22Rv1 (cell line): Measurements from ENCODE around the gene ACOXL.

Source experiments
- H3K27ac ChIP-seq: fragments of 450-650 bp; 2 replicates; pipeline ENCODE4 v1.5.1; 2017
- ZFX ChIP-seq: fragments of 450-650 bp; IDR thresholded peaks from 2 replicates; pipeline ENCODE4 v1.6.1; 2017; ENCODE audit warnings: antibody characterized with exemption, borderline replicate concordance
- TF ChIP-seq, protein P1 (sequence below): fragments of 450-650 bp; IDR thresholded peaks from 2 replicates; pipeline ENCODE4 v1.5.1; 2017; ENCODE audit warnings: mild to moderate bottlenecking

ACOXL gene

DNA sequence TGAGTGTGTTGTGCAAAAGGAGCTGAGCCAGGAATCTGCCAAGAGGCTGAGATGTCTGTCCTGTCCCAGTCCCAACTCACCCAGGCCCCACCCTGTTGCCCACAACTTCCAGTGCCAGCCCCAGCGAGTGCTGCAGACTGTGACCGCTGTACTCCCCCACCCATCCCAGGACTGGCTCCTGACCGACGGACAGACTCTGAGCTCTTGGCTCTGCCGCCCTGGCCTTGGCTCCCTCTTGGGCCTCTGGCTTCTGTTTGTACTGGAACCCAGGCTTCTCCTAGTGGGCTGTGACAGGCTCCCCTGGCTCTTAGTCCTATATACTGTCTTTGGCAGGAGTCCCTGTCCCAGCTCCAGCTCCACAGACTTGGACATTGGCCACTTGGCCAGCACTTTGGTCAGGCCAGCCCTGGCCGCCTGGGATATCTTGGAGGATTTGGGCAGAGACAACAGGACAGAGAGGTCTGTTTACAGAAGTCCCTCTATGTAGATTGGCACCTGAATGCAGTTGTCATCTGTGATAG, 41.1 kb downstream of the ACOXL start:
- no peak for TF ChIP-seq ZFX
- TF ChIP-seq, protein P1, sequence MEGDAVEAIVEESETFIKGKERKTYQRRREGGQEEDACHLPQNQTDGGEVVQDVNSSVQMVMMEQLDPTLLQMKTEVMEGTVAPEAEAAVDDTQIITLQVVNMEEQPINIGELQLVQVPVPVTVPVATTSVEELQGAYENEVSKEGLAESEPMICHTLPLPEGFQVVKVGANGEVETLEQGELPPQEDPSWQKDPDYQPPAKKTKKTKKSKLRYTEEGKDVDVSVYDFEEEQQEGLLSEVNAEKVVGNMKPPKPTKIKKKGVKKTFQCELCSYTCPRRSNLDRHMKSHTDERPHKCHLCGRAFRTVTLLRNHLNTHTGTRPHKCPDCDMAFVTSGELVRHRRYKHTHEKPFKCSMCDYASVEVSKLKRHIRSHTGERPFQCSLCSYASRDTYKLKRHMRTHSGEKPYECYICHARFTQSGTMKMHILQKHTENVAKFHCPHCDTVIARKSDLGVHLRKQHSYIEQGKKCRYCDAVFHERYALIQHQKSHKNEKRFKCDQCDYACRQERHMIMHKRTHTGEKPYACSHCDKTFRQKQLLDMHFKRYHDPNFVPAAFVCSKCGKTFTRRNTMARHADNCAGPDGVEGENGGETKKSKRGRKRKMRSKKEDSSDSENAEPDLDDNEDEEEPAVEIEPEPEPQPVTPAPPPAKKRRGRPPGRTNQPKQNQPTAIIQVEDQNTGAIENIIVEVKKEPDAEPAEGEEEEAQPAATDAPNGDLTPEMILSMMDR: no peak

DNA sequence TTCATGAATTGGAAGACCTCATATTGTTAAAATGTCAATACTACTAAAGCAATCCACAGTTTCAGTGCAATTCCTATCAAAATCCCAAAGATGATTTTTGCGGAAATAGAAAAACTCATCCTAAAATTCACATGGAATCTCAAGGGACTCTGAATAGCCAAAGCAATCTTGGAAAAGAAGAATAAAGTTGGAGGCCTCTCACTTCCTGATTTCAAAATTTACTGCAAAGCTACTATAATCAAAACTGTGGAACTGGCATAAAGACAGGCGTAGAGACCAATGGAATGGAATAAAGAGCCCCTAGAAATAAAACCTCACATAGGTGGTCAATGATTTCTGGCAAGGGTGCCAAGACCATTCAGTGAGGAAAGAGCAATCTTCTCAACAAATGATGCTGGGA, 42.3 kb downstream of the ACOXL start:
- H3K27ac ChIP-seq: no peak overlapping the region
- TF ChIP-seq, protein P1: no peak
- TF ChIP-seq ZFX: no peak

More for the DNA sequence above, 41.1 kb downstream of the ACOXL start:
- no peak overlapping the region for H3K27ac ChIP-seq

DNA sequence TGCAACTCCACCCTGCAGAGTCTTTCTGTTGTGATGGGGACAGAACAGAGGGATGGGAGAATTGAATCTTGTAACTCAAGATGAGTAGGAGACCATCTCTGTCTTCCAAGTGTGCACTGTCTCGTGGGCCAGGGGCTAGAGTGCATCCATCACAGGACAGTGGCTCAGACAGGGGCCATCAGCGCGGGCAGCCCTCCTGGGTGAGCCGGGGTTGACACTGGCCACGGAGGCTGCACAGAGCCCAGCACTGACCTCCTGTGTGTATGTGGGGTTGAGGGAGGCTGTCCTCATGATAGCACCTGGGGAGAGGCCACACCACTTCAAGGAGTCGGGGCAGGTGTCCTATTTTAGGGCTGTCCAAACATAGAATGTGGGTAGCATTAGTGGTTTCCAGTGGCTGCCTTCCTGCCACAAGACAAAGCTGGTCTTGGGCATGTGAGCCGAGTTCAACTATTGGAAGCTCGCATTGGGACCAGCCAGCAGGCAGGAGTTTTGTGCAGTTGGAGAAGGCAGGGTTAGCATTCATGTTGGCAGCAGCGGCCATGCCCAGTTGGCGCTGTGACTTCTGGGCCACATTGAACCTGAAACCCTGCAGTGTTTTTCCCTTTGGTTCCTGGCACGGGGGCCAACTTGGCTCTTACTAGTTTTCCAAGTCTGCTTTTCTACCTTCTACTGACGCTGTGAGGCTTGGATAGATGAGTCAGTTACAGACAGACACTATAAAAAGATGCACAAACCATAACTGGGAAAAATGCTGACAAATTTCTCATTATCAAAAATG, 45.3 kb downstream of the ACOXL start:
- H3K27ac ChIP-seq: no peak overlapping the region
- TF ChIP-seq, protein P1: no peak
- no peak for TF ChIP-seq ZFX

DNA sequence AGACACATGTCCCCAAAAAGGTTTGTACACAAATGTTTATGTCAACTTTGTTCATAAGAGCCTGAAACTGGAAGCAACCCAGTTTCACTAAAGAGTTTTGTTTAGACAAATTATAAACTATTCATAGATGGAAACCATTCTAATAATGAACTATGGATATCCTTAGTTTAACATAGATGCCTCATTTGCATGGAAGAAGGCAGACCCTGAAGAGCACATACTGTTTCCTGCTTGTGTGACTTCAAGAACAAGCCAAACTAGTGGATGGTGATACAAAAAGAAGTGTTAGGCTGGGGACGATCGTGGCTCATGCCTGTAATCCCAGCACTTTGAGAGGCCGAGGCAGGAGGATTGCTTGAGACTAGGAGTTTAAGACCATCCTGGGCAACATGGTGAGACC, 48.1 kb downstream of the ACOXL start:
- no peak overlapping the region for H3K27ac ChIP-seq
- TF ChIP-seq, protein P1: no peak
- TF ChIP-seq ZFX: no peak

DNA sequence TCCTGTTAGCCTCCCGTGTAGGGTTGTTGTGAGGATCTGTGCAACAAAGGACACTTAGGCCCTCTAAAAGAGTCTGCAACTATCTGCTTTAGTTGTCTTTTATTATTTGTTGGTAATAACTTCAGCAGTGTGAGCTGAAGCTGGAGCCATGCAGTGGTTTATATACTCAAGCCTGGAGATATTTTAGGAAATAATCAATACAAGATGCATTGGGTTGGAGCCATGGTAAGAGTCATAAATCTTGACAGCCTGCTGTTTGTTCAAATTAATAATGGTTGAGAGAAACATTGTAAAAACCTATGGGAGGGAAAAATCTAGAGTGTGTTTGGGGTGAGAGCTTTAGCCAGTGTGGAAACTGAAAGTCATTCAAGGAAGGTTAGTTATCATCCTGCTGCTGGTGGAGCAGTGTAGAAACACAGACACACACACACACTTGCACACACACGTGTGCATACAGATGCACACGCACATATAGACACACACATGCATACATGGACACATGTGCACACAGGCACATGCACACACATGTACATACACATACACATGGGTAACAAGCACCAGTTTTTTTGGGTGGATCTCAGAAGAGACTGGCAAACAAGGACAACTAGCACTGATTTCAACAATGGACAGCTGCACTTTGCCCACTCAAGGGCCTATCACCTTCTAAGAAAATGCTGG, 51.0 kb downstream of the ACOXL start:
- no peak for TF ChIP-seq ZFX
- TF ChIP-seq, protein P1: no peak

DNA sequence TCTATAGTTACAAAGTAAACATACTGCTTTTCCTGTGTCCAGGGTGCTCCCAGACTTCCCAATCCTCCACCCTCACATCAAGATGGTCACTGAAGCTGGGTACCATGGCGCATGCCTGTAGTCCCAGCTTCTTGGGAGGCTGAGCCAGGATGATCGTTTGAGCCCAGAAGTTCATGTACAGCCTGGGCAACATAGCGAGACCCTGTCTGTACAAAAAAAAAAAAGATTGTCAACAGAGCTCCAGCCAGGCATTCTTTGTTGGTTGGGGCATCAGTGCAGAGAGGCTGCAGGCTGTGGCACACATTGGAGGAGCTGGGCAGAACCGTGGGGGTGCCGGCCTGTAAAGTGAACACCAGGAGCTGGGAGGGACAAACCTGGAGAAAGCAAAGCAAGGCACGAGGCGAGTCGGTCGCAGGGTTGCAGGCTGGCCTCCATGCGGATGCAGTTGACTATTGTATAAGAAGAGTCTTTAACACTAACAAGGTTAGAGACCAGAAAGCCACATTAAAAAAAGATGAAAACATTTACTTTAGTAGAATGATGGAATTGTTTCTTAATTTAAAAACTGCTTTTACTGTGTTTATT, 51.8 kb downstream of the ACOXL start:
- no peak overlapping the region for H3K27ac ChIP-seq
- TF ChIP-seq, protein P1: no peak
- no peak for TF ChIP-seq ZFX

More for the DNA sequence above, 51.0 kb downstream of the ACOXL start:
- H3K27ac ChIP-seq: no peak overlapping the region

DNA sequence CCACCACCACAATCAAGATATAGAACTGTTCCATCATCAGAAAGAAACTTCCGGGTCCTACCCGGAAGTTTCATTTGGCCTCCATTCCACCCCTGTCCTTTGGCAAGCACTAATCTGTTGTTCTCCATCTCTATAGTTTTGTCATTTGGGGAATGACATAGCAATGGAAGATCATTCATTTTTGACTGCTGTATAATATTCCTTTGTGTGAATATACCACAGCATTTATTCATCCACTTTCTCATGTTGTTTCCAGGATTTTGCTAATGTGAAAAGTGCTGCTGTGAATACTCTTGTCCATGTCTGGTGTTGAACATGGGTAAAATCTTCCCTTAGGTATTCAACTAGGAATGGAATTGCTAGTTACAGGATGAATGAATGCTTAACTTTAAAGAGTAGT, 53.1 kb downstream of the ACOXL start:
- TF ChIP-seq, protein P1: no peak
- TF ChIP-seq ZFX: no peak
- no peak overlapping the region for H3K27ac ChIP-seq
